ENCODE measurements around the gene MACROH2A1. TPM values are rescaled to one million over a fixed set of nuclear protein-coding genes. Genes with fewer than 3 reads are reported as not detected.

MACROH2A1 gene
- total and polyA plus RNA-seq, 10 of the 15 experiments (the other 5 are each of a cell fraction or from before 2014, with no cell fraction given) = 45.7 to 230 (median 196) TPM

DNA sequence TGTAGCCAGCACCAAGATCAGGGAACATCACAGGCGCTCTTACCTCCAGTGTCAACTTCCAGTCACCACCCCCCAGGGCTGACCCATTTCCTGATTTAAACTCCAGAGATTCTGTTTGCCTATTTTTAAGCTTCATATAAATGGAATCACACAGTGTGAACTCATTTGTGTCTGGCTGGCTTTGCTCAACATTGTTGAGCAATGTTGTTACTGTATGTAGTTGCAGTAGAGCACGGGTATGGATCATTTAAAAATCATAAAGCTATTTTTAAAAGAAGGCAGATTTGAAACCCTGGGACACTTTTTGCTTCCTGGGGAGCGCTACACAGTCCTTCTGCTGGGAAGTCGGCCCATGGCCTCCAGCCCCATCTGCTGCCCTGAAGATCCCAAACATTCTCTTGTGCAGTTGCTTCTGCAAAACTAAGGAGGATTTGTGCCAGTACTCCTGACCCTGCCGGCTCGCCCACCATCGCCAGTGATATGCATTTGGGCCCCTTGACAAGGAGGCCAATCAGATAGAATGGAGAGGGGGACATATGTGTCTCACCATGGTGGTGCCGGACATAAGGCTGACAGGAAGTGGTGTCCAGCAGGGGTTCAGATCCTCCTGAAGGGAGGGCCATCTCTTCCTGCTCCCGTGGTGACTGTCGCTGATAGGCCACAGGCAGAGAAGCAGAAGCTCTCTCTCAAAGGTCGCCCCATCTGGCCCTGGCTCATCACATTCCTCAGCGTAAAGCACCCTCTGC lies 34.8 kb upstream of the MACROH2A1 start:
- ATAC-seq = no peak
- Histone ChIP-seq H3K9ac (ENCODE audit: control insufficient read depth, insufficient read depth, low read length) (no peak overlapping the region), H3K4me2 (ENCODE audit: control insufficient read depth, insufficient read depth) (no peak overlapping the region), H3K36me3 (ENCODE audit: control insufficient read depth in 2 of 2, insufficient read depth in 2 of 2, low read length in 1 of 2) (no peaks in the 10 kb centered on the region), H4K20me1 (ENCODE audit: control insufficient read depth, insufficient read depth) (no peaks in the 10 kb centered on the region), H3K4me3 (no peak overlapping the region), H3K27me3 (replicated peaks in 1 of 2; ENCODE audit: control insufficient read depth in 2 of 2, insufficient read depth in 2 of 2, low read length in 1 of 2) (no peaks in the 10 kb centered on the region; a peak in 1 of 4 replicates), H3K4me1 (ENCODE audit: control insufficient read depth, insufficient read depth, low read length) (peaks cover 15% of the 10 kb centered on the region), H3K79me2 (ENCODE audit: control insufficient read depth, insufficient read depth, low read length) (no peaks in the 10 kb centered on the region), H3K9me3 (replicated peaks; ENCODE audit: control insufficient read depth, insufficient read depth, low read length) (no peaks in the 10 kb centered on the region; the same call in 2 of the 3 replicates), H2AFZ (ENCODE audit: control insufficient read depth, low read depth, low read length) (no peak overlapping the region), H3K27ac (ENCODE audit: control insufficient read depth, insufficient read depth) (no peak overlapping the region)
- WGBS (ENCODE audit: insufficient coverage, insufficient replicate concordance, low lambda C conversion rate, missing lambda C conversion rate) = 29% methylated on average over 12 of the region's 12 CpGs
- DNase-seq (ENCODE audit: low read depth, low spot score) = no peak
- ChIA-PET CTCF (interaction anchor here (1.0 to 4.9 kb wide), 4 partner anchors 8 to 32 kb away, joined by 3 to 19 read pairs (median 5); no protein-coding TSS in a partner anchor), RAD21 (ENCODE audit: unreplicated experiment) (no interaction called here), SMC1A (ENCODE audit: uncharacterized antibody, unreplicated experiment) (no interaction called here), POLR2A (interaction anchor here (0.6 kb wide), 1 partner anchor 1446 kb away, joined by 3 read pairs; no protein-coding TSS in a partner anchor)
- no peak for FAIRE-seq
- TF ChIP-seq IRF4 (IDR thresholded peaks at IDR 0.05; ENCODE audit: low read depth, low read length) = no peak
- no peak for TF ChIP-seq SREBF2 (IDR thresholded peaks at IDR 0.05; ENCODE audit: low read length)
- TF ChIP-seq, protein P1, sequence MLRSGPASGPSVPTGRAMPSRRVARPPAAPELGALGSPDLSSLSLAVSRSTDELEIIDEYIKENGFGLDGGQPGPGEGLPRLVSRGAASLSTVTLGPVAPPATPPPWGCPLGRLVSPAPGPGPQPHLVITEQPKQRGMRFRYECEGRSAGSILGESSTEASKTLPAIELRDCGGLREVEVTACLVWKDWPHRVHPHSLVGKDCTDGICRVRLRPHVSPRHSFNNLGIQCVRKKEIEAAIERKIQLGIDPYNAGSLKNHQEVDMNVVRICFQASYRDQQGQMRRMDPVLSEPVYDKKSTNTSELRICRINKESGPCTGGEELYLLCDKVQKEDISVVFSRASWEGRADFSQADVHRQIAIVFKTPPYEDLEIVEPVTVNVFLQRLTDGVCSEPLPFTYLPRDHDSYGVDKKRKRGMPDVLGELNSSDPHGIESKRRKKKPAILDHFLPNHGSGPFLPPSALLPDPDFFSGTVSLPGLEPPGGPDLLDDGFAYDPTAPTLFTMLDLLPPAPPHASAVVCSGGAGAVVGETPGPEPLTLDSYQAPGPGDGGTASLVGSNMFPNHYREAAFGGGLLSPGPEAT (IDR thresholded peaks at IDR 0.05; ENCODE audit: low read depth) = no peak
- TF ChIP-seq POU2F2 (IDR thresholded peaks at IDR 0.05; ENCODE audit: borderline replicate concordance, low read depth, low read length) = no peak
- TF ChIP-seq, protein P2, sequence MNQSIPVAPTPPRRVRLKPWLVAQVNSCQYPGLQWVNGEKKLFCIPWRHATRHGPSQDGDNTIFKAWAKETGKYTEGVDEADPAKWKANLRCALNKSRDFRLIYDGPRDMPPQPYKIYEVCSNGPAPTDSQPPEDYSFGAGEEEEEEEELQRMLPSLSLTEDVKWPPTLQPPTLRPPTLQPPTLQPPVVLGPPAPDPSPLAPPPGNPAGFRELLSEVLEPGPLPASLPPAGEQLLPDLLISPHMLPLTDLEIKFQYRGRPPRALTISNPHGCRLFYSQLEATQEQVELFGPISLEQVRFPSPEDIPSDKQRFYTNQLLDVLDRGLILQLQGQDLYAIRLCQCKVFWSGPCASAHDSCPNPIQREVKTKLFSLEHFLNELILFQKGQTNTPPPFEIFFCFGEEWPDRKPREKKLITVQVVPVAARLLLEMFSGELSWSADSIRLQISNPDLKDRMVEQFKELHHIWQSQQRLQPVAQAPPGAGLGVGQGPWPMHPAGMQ (IDR thresholded peaks at IDR 0.05; ENCODE audit: borderline replicate concordance) = no peak
- no peak for TF ChIP-seq KLF5 (IDR thresholded peaks at IDR 0.05; ENCODE audit: partially characterized antibody)
- TF ChIP-seq, protein P3, sequence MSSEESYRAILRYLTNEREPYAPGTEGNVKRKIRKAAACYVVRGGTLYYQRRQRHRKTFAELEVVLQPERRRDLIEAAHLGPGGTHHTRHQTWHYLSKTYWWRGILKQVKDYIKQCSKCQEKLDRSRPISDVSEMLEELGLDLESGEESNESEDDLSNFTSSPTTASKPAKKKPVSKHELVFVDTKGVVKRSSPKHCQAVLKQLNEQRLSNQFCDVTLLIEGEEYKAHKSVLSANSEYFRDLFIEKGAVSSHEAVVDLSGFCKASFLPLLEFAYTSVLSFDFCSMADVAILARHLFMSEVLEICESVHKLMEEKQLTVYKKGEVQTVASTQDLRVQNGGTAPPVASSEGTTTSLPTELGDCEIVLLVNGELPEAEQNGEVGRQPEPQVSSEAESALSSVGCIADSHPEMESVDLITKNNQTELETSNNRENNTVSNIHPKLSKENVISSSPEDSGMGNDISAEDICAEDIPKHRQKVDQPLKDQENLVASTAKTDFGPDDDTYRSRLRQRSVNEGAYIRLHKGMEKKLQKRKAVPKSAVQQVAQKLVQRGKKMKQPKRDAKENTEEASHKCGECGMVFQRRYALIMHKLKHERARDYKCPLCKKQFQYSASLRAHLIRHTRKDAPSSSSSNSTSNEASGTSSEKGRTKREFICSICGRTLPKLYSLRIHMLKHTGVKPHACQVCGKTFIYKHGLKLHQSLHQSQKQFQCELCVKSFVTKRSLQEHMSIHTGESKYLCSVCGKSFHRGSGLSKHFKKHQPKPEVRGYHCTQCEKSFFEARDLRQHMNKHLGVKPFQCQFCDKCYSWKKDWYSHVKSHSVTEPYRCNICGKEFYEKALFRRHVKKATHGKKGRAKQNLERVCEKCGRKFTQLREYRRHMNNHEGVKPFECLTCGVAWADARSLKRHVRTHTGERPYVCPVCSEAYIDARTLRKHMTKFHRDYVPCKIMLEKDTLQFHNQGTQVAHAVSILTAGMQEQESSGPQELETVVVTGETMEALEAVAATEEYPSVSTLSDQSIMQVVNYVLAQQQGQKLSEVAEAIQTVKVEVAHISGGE (CRISPR knock-in tag; IDR thresholded peaks at IDR 0.05) = no peak
- no peak for TF ChIP-seq ZNF622 (IDR thresholded peaks at IDR 0.05)
- no peak for TF ChIP-seq ZNF24 (IDR thresholded peaks at IDR 0.05)
- TF ChIP-seq TARDBP (IDR thresholded peaks at IDR 0.05; ENCODE audit: borderline replicate concordance) = no peak
- TF ChIP-seq FOS (IDR thresholded peaks at IDR 0.05; ENCODE audit: borderline replicate concordance, extremely low read depth, insufficient read length) = no peak
- BruUV-seq (replicated peaks) = no TSS peak
- in situ Hi-C loops (cut with MboI) (no loop called here), intact Hi-C loops (cut with micrococcal nuclease; ENCODE audit: unreplicated experiment) (no loop called here)
